DMS153 treated with DMSO at 0.1 percent for 48 hours (cell line): ENCODE data around the gene ACOT2.

Experiments
- DNase-seq: peaks from one replicate; lab custom pipeline; 2025; ENCODE audit not compliant: unreplicated experiment; lab: John Stamatoyannopoulos, UW

ACOT2 gene

GRCh38 chr14:73613419-73613963 is 44.5 kb downstream of the ACOT2 start:
- DNase-seq = no peak

GRCh38 chr14:73616831-73617230 is 47.8 kb downstream of the ACOT2 start:
- DNase-seq = no peak

- DNase-seq = no peak
Measured at GRCh38 chr14:73619524-73619923, 50.5 kb downstream of the ACOT2 start.

- DNase-seq = no peak
Measured at GRCh38 chr14:73620268-73620667, 51.3 kb downstream of the ACOT2 start.

GRCh38 chr14:73623504-73624054 is 54.6 kb downstream of the ACOT2 start:
- no peak for DNase-seq
